IPS DF 6.9 (cell line): ENCODE data around the gene UTF1.

Experiments used
- DNase-seq: peaks from one replicate; pipeline ENCODE4 v3.0.0-alpha.2; 2013; ENCODE audit warnings: low read depth, low spot score
- H3K27ac ChIP-seq: one replicate; pipeline ENCODE4 v1.5.1; 2013; ENCODE audit warnings: low read length, control low read depth
- H3K27me3 ChIP-seq: 2 replicates; pipeline ENCODE4 v1.6.1; 2013; ENCODE audit warnings: mild to moderate bottlenecking, low read length; ENCODE audit not compliant: control insufficient read depth, insufficient read depth
- H3K36me3 ChIP-seq: 2 replicates; pipeline ENCODE4 v1.6.1; 2013; ENCODE audit warnings: low read length; ENCODE audit not compliant: control insufficient read depth, insufficient read depth
- H3K4me1 ChIP-seq: 2 replicates; pipeline ENCODE4 v1.6.1; 2013; ENCODE audit warnings: low read length; ENCODE audit not compliant: control insufficient read depth, insufficient read depth
- H3K4me3 ChIP-seq: 2 replicates; pipeline ENCODE4 v1.5.1; 2013; ENCODE audit warnings: mild to moderate bottlenecking, low read length
- H3K9me3 ChIP-seq: 2 replicates; pipeline ENCODE4 v1.6.1; 2013; ENCODE audit warnings: low read length, inconsistent platforms; ENCODE audit not compliant: control insufficient read depth, insufficient read depth
- WGBS: extraction: QIAGEN DNeasy Blood & Tissue Kit; methylation state at CpG from one replicate; pipeline ENCODE4 v1.1.7; 2013; ENCODE audit warnings: mixed read lengths, missing lambda C conversion rate; ENCODE audit not compliant: insufficient read length, insufficient coverage; 5-methylcytosine and 5-hydroxymethylcytosine counted together

Gene UTF1

DNA sequence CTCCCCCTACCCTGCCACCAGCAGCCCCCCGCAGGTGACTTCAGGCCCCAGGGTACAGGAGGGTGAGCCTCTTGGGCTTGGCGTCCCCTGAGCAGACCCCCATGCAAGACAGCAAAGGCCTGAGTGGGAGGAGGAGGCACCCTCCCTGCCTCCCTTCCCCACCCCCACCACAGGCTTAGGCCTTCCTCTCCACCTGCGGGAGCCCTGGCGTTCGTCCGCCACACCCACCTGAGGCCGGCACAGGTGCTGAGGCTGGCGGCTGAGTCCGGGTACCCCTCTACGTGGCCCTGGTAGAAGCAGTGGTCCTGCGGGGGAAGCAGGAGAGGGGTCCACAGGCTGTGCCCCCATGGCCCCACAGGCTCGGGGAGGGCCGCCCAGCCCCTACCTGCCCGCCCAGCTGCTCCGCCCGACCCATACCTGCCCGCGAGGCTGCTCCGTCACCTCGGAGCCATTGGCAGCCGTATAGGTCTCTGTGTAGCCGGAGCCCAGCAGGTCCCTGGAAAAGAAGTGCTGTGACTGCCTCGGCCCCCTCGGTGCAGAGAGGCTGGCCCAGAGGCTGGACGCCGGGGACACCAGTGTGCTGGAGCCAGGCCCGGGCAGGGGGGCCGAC is 43.6 kb downstream of the UTF1 start:
- H3K36me3 ChIP-seq: no peaks in the 10 kb centered on the region
- H3K4me3 ChIP-seq: no peak overlapping the region
- H3K27me3 ChIP-seq: no peaks in the 10 kb centered on the region
- no CpG with 5 or more reads among the region's 28 CpGs for WGBS
- H3K4me1 ChIP-seq: peaks cover 7% of the 10 kb centered on the region
- no peaks in the 10 kb centered on the region for H3K9me3 ChIP-seq
- no peak overlapping the region for H3K27ac ChIP-seq
- no peak for DNase-seq

DNA sequence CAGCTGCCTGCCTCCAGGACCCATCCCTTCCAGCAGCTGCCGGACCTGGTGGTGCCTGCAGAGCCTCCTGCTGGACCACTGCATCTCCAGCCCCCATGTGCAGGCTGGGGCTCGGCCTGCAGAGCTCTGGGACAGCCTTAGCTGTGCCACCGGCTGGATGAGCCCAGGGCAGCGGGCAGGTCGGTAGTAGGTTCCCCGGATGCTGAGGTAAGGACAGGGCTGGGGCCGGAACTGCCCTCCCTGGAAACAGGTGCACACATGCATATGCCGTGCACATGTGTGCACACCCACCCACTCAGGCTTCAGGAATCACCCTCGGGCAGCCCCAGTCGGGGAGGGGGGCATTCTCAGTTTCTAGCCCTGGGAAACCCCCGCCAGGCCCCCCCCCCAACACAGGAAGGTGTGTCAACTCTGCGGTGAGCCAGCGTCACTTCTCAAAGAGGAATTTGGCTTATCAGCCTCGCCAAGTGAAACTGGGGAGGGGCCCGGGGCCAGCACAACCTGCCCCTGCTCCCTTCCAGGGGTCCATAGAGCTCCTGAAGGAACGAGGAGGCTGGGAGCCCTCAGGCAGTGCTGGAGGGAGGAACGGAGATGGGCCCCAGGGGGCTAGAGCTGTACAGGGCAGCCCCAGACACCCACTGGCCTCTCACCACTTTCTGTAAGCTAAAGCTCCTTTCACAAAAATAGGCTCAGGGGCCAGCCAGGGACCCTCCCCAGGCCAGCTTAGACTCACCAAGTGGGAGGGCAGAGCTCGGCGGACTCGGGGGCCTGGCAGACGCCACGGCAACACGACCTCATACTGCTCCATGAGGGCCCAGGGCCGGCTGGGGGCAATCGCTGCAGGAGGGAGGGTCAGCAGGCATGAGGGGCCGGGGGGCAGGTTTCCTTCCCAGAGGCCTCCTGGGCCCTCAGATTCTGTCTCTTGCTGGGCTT is 45.0 kb downstream of the UTF1 start:
- WGBS: no CpG with 5 or more reads among the region's 26 CpGs
- no peaks in the 10 kb centered on the region for H3K36me3 ChIP-seq
- no peak overlapping the region for H3K4me3 ChIP-seq
- peaks cover 7% of the 10 kb centered on the region for H3K4me1 ChIP-seq
- no peaks in the 10 kb centered on the region for H3K27me3 ChIP-seq
- no peak for DNase-seq
- H3K9me3 ChIP-seq: no peaks in the 10 kb centered on the region
- no peak overlapping the region for H3K27ac ChIP-seq

DNA sequence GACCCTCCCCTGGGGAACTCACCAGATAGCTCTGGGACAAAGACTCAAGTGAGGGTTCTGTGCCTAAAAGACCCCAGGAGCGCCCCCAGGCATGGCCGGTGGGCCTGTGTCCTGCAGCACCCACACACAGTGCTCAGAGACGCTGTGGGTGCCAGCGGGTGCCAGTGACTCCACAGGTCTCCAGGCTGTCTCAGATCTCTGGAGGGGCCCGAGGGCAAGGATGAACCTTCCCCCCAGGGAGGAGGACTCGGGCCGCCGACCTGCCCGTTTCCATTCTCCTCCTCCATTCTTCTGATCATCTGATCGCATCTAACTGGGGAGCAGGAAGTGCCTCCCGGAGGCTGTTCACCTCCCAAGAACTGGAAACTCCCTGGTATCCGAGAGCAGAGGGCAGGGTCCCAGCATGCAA is 45.7 kb downstream of the UTF1 start:
- WGBS: no CpG with 5 or more reads among the region's 12 CpGs
- Histone ChIP-seq H3K36me3 (no peaks in the 10 kb centered on the region), H3K4me1 (peaks cover 7% of the 10 kb centered on the region), H3K27me3 (no peaks in the 10 kb centered on the region), H3K9me3 (no peaks in the 10 kb centered on the region), H3K27ac (no peak overlapping the region), H3K4me3 (no peak overlapping the region)
- no peak for DNase-seq

DNA sequence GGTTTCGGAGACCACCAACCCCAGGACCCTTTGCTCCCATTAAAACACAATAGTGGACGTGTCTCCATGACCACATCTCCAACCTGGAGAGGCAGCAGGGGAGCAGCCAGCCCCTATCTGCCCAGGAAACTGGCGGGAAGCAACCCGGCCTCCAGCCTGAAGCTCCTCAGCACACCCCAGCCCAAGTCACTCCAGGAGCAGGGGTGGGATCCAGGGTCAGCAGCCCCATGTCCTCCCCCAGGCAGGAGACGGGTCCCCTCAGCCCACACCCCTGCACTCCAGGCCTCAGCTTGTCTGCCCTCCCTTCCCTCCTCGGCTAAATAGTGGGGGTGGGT is 46.0 kb downstream of the UTF1 start:
- DNase-seq: no peak
- Histone ChIP-seq H3K4me3 (no peak overlapping the region), H3K36me3 (peaks cover under 1% of the 10 kb centered on the region; the same call in 1 of the 2 replicates), H3K4me1 (peaks cover 7% of the 10 kb centered on the region), H3K27ac (no peak overlapping the region), H3K27me3 (no peaks in the 10 kb centered on the region), H3K9me3 (no peaks in the 10 kb centered on the region)
- WGBS: no CpG with 5 or more reads among the region's 6 CpGs

GRCh38 chr10:133276435-133277201 is 46.6 kb downstream of the UTF1 start, which contains the start of gene ADAM8:
Gene ADAM8, minus strand, starts transcription at chr10:133276868. Its CDS starts 51 bp downstream, at chr10:133276817.
- peaks cover 5% of the 10 kb centered on the region; the same call in 1 of the 2 replicates for H3K36me3 ChIP-seq
- peaks cover 7% of the 10 kb centered on the region for H3K4me1 ChIP-seq
- no peak within 1 kb of the TSS for H3K27ac ChIP-seq
- no peaks in the 10 kb centered on the region for H3K9me3 ChIP-seq
- DNase-seq: no peak
- no CpG with 5 or more reads among the region's 63 CpGs for WGBS
- H3K27me3 ChIP-seq: no peaks in the 10 kb centered on the region
- peak within 1 kb of the TSS; percentile 28; the same call in 1 of the 2 replicates for H3K4me3 ChIP-seq

- no peak overlapping the region for H3K4me3 ChIP-seq
- peaks cover 5% of the 10 kb centered on the region for H3K4me1 ChIP-seq
- no peak for DNase-seq
- H3K27me3 ChIP-seq: no peaks in the 10 kb centered on the region
- no peaks in the 10 kb centered on the region for H3K9me3 ChIP-seq
- peaks cover 7% of the 10 kb centered on the region; the same call in 1 of the 2 replicates for H3K36me3 ChIP-seq
- H3K27ac ChIP-seq: no peak overlapping the region
- whole genome bisulfite sequencing: no CpG with 5 or more reads among the region's 25 CpGs
Observed at GRCh38 chr10:133277277-133277992, 47.4 kb downstream of the UTF1 start.

GRCh38 chr10:133277993-133278576 is 48.1 kb downstream of the UTF1 start:
- DNase-seq: no peak
- H3K4me3 ChIP-seq: no peak overlapping the region
- no peaks in the 10 kb centered on the region for H3K9me3 ChIP-seq
- H3K4me1 ChIP-seq: peaks cover 5% of the 10 kb centered on the region
- H3K27ac ChIP-seq: no peak overlapping the region
- WGBS: no CpG with 5 or more reads among the region's 12 CpGs
- H3K27me3 ChIP-seq: no peaks in the 10 kb centered on the region
- H3K36me3 ChIP-seq: peaks cover 12% of the 10 kb centered on the region

- H3K9me3 ChIP-seq: no peaks in the 10 kb centered on the region
- DNase-seq: no peak
- H3K4me1 ChIP-seq: peaks cover 5% of the 10 kb centered on the region
- peaks cover 17% of the 10 kb centered on the region for H3K36me3 ChIP-seq
- WGBS: no CpG with 5 or more reads among the region's 19 CpGs
- H3K4me3 ChIP-seq: no peak overlapping the region
- no peak overlapping the region for H3K27ac ChIP-seq
- H3K27me3 ChIP-seq: no peaks in the 10 kb centered on the region
Observed at GRCh38 chr10:133278577-133279265, 48.7 kb downstream of the UTF1 start.

GRCh38 chr10:133279326-133280226 is 49.6 kb downstream of the UTF1 start:
- H3K4me1 ChIP-seq: peaks cover 5% of the 10 kb centered on the region
- H3K36me3 ChIP-seq: peaks cover 24% of the 10 kb centered on the region
- H3K9me3 ChIP-seq: no peaks in the 10 kb centered on the region
- no peak overlapping the region for H3K27ac ChIP-seq
- H3K27me3 ChIP-seq: no peaks in the 10 kb centered on the region
- no peak for DNase-seq
- H3K4me3 ChIP-seq: no peak overlapping the region
- no CpG with 5 or more reads among the region's 24 CpGs for WGBS
